Renal cortical epithelial cell (primary cell): Measurements from ENCODE around the gene DLG5. TPM values are rescaled to one million over a fixed set of nuclear protein-coding genes. Genes with fewer than 3 reads are reported as not detected.
A peak's percentile ranks its signal among the peaks of the same experiment; 100 is the strongest.
"Not testable (repeated sequence)": the region's sequence is repeated elsewhere in the genome, so short reads cannot be mapped to it uniquely, and the experiment has no call there.

ENCODE experiments used
- DNase-seq: peaks from one replicate; pipeline ENCODE4 v3.0.0-alpha.2; 2011; ENCODE audit warnings: low read depth
- total RNA-seq: library from RNA; depleted of rRNA; stranded (reverse); fragments of >200 nt; gene quantifications from 2 replicates; pipeline ENCODE4 v1.2.3, GENCODE V29; 2014

The DLG5 gene
- total RNA-seq, 1 donor from 2014 or later, result 39.0 TPM

- no peak for DNase-seq
These were observed 158.5 kb downstream of the DLG5 start for GRCh38 chr10:77768039-77768438.

- DNase-seq, result no peak
These were observed 162.8 kb downstream of the DLG5 start for GRCh38 chr10:77763453-77764430.

- not testable (repeated sequence) for DNase-seq
These were observed 168.1 kb downstream of the DLG5 start for GRCh38 chr10:77758406-77758805.

- DNase-seq, result peak; percentile 62
These were observed 170.0 kb downstream of the DLG5 start for GRCh38 chr10:77756319-77757232.

GRCh38 chr10:77746047-77746707 lies 180.4 kb downstream of the DLG5 start:
- DNase-seq, result no peak

GRCh38 chr10:77744245-77744644 lies 182.3 kb downstream of the DLG5 start:
- DNase-seq, result no peak

- DNase-seq, result no peak
These were observed 184.4 kb downstream of the DLG5 start for GRCh38 chr10:77742172-77742571.

GRCh38 chr10:77741746-77742145 lies 184.8 kb downstream of the DLG5 start:
- no peak for DNase-seq

Other genes with a start within 250 kb of the DLG5 start
- 16.3 and 17.6 TPM in 2 replicates for gene POLR3A, start 102.8 kb upstream of the DLG5 start, total RNA-seq
- 1,978 and 2,508 TPM in 2 replicates for gene RPS24, start 107.1 kb upstream of the DLG5 start, total RNA-seq